OCI-LY3 (cell line): ENCODE data around the gene PLLP.

Source experiments
- H2AFZ ChIP-seq: fragments of 200-600, 300-600 bp; shearing (Covaris generic); 2 replicates; pipeline ENCODE4 v1.6.0; 2014; ENCODE audit warnings: antibody characterized with exemption, low read depth, low read length
- H3K27ac ChIP-seq: fragments of 200-600, 300-600 bp; sonication (generic); 2 replicates; pipeline ENCODE4 v1.5.1; 2014; ENCODE audit warnings: mild to moderate bottlenecking, low read length, moderate library complexity, mixed read lengths
- H3K27me3 ChIP-seq: fragments of 200-600, 300-600 bp; sonication (generic); 2 replicates; pipeline ENCODE4 v1.6.1; 2014; ENCODE audit warnings: low read depth, low read length, mixed read lengths
- H3K36me3 ChIP-seq: fragments of 200-600, 300-600 bp; sonication (generic); replicated peaks from 2 replicates; pipeline ENCODE3; 2014; ENCODE audit warnings: low read depth, low read length, mixed read lengths
- H3K4me1 ChIP-seq: fragments of 300-600, 200-600 bp; sonication (generic); 2 replicates; pipeline ENCODE4 v1.6.1; 2014; ENCODE audit warnings: low read length, mixed read lengths
- H3K4me2 ChIP-seq: fragments of 200-600, 300-600 bp; sonication (generic); 2 replicates; pipeline ENCODE4 v1.6.1; 2014; ENCODE audit warnings: low read length, mixed read lengths
- H3K4me3 ChIP-seq: fragments of 300-600, 200-600 bp; sonication (generic); 2 replicates; pipeline ENCODE4 v1.5.1; 2014; ENCODE audit warnings: antibody characterized with exemption, mild to moderate bottlenecking, low read length, moderate library complexity
- H3K79me2 ChIP-seq: fragments of 300-600, 200-600 bp; shearing (Covaris generic); 2 replicates; pipeline ENCODE4 v1.6.1; 2014; ENCODE audit warnings: mild to moderate bottlenecking, low read length, mixed read lengths
- H3K9ac ChIP-seq: fragments of 300-600, 200-600 bp; shearing (Covaris generic); 2 replicates; pipeline ENCODE4 v1.6.0; 2014; ENCODE audit warnings: mild to moderate bottlenecking, low read length, moderate library complexity
- H3K9me3 ChIP-seq: fragments of 200-600, 300-600 bp; shearing (Covaris generic); 2 replicates; pipeline ENCODE4 v1.6.1; 2014; ENCODE audit warnings: low read length, mixed read lengths; ENCODE audit not compliant: insufficient read depth
- H4K20me1 ChIP-seq: fragments of 200-600, 300-600 bp; sonication (generic); 2 replicates; pipeline ENCODE4 v1.6.1; 2016; ENCODE audit warnings: low read length, mixed read lengths; ENCODE audit not compliant: insufficient read depth
- EZH2phosphoT487 ChIP-seq: fragments of 200-600 bp; shearing (Covaris generic); IDR thresholded peaks from 2 replicates; pipeline ENCODE4 v1.6.1; 2018; ENCODE audit warnings: antibody characterized with exemption, mixed run types, low read depth
- TF ChIP-seq, protein P1 (sequence below): fragments of 200-600, 300-600 bp; sonication (generic); IDR thresholded peaks from 2 replicates; pipeline ENCODE4 v1.5.1; 2014; ENCODE audit warnings: antibody characterized with exemption, low read length, low read depth

The PLLP gene

DNA sequence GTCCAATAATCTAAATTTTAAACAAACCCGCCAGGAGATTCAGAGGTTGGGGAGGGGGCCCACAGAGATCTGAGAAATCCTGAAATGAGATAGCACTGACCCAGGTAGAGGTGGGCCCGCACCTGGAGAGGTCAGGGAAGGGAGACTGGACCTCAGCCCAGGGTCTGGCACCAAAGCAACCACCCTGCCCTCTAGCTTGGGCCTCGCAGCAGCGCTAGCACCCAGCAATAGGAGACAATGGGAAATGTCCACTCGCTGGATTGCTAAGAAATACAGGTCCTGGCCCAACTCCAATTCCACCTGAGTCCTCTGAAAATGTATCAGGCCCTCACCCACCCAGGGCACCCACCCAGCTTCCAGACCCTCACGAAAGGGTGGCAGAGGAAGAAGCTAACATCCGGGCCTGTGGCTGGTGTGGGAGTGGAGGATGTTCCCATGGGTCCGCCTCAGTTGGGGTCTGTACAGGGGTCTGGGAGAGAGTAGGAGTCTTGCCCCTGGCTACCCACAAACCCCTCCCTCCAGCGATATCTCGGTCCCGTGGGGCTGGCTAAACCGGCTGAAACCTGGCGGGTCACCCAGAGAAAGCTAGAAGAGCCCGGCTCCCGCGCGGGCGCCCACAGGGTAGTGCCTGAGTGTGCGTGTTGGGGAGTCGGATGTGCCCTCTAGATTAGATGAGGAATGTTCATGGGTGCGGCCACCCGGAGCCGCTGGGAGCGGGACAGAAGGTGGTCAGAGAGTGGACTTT lies 1.1 kb downstream of the PLLP start:
- H3K27ac ChIP-seq: no peak overlapping the region
- no peaks in the 10 kb centered on the region for H3K36me3 ChIP-seq
- no peak overlapping the region for H2AFZ ChIP-seq
- H4K20me1 ChIP-seq: no peaks in the 10 kb centered on the region
- H3K4me3 ChIP-seq: no peak overlapping the region
- no peak overlapping the region for H3K4me2 ChIP-seq
- H3K4me1 ChIP-seq: no peaks in the 10 kb centered on the region; the same call in 1 of the 2 replicates
- no peaks in the 10 kb centered on the region for H3K9me3 ChIP-seq
- TF ChIP-seq, protein P1, sequence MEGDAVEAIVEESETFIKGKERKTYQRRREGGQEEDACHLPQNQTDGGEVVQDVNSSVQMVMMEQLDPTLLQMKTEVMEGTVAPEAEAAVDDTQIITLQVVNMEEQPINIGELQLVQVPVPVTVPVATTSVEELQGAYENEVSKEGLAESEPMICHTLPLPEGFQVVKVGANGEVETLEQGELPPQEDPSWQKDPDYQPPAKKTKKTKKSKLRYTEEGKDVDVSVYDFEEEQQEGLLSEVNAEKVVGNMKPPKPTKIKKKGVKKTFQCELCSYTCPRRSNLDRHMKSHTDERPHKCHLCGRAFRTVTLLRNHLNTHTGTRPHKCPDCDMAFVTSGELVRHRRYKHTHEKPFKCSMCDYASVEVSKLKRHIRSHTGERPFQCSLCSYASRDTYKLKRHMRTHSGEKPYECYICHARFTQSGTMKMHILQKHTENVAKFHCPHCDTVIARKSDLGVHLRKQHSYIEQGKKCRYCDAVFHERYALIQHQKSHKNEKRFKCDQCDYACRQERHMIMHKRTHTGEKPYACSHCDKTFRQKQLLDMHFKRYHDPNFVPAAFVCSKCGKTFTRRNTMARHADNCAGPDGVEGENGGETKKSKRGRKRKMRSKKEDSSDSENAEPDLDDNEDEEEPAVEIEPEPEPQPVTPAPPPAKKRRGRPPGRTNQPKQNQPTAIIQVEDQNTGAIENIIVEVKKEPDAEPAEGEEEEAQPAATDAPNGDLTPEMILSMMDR: no peak
- TF ChIP-seq EZH2phosphoT487: no peak
- H3K27me3 ChIP-seq: peaks cover 16% of the 10 kb centered on the region
- no peaks in the 10 kb centered on the region for H3K79me2 ChIP-seq
- H3K9ac ChIP-seq: no peak overlapping the region

DNA sequence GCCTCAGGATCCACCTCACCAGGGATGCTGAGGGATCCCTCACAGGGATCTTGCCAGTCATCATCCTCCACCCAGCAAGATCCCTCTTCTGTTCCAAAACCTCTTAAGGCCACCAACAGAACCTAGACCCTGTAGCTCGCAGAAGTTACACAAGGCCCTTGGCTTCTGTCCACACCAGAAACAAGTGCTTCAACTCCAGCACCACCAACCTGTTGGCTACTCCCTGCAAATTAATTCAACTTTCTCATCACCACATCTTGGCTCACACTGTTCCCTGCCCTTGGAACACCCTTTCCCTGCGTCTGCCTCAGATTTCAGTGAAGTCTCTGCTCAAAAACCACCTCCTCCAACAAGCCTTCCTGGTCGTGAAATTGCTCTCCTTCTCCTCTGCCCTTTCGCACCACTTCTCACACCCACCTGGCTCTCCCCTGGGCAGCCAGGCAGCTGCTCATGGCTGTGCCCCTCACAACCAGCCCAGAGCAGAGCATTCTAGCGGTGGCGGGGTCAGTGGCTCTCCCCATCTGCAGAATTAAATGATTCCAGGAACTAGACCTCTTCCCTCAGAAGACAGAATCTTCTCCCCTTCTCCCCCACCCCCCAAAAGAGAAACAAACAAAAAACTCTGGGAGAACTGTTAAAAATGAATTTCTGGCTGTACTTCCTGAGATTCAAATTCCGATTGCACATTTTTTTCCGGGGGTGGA lies 1.8 kb downstream of the PLLP start:
- Histone ChIP-seq H3K79me2 (no peaks in the 10 kb centered on the region), H3K4me2 (no peak overlapping the region), H3K4me1 (peaks cover 5% of the 10 kb centered on the region), H3K36me3 (no peaks in the 10 kb centered on the region), H3K4me3 (no peak overlapping the region), H3K9me3 (no peaks in the 10 kb centered on the region), H3K9ac (no peak overlapping the region), H2AFZ (no peak overlapping the region), H3K27me3 (peaks cover 16% of the 10 kb centered on the region), H4K20me1 (no peaks in the 10 kb centered on the region), H3K27ac (no peak overlapping the region)
- TF ChIP-seq, protein P1: no peak
- TF ChIP-seq EZH2phosphoT487: no peak

DNA sequence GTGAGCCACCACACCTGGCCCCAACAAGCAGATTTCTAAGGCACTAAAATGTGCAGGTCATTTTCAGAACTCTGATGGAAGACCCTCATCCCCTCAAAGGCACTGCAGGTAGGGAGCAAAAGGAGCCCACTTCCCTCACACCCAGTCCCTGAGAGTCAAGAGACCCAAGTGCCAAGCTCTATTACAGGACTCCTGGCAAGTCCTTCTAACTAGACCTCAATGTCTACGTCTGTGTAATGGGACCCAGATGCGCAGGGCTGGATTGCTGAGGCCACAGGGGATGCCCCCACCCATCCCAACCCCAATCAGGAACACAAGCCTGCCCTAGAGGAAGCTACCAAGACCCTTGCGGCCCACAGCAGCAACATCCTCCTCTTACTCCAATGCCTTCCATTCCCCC lies 2.7 kb downstream of the PLLP start:
- H3K4me1 ChIP-seq: peaks cover 14% of the 10 kb centered on the region
- H3K27me3 ChIP-seq: peaks cover 16% of the 10 kb centered on the region
- H3K4me3 ChIP-seq: no peak overlapping the region
- H3K9me3 ChIP-seq: no peaks in the 10 kb centered on the region
- no peaks in the 10 kb centered on the region for H4K20me1 ChIP-seq
- no peak overlapping the region for H3K27ac ChIP-seq
- no peak for TF ChIP-seq EZH2phosphoT487
- H2AFZ ChIP-seq: no peak overlapping the region
- no peaks in the 10 kb centered on the region for H3K36me3 ChIP-seq
- no peaks in the 10 kb centered on the region for H3K79me2 ChIP-seq
- H3K9ac ChIP-seq: no peak overlapping the region
- H3K4me2 ChIP-seq: no peak overlapping the region

DNA sequence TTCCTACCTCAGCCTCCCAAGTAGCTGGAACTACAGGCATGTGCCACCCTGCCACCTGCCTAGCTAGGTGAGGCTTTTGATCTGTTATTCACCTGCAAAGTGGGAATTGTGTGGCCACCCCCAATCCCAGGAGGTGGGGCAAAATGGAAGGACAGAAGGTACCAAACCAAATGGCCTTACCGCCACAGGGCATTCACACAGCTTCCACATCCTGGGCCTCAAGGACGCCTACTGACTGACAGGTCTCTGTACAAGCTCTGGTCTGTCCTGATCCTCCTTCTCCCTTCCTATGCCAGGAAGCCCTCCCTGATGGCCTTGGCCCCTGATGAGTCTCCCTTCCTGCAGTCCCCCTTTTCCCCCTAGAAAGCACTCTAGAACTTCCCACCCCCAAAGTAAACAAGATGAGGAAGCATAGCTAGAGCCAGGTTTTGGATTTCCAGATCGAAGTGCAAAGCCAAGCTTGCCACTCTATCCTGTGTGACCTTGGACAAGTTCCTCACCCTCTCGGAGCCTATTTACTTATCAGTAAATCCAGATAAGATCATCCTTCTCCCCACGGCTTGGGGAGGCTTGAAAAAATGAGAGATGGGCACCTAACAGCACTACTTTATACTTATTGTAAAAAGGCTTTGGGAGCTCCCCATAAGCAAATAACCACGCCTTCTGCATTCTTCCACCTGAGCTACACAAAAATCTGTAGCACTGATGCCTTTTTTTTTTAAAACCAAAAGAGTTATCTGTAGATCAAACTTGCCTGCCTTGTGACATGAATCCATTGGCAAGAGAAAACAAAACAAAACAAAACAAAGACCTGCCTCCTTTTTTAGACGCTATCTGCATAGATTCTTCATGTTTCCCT lies 4.5 kb downstream of the PLLP start:
- Histone ChIP-seq H3K4me2 (no peak overlapping the region), H3K27me3 (peaks cover 16% of the 10 kb centered on the region), H3K79me2 (no peaks in the 10 kb centered on the region), H3K36me3 (no peaks in the 10 kb centered on the region), H4K20me1 (no peaks in the 10 kb centered on the region), H3K27ac (no peak overlapping the region), H3K9ac (no peak overlapping the region), H3K4me3 (no peak overlapping the region), H3K9me3 (no peaks in the 10 kb centered on the region), H3K4me1 (peaks cover 15% of the 10 kb centered on the region), H2AFZ (no peak overlapping the region)
- TF ChIP-seq, protein P1: no peak
- TF ChIP-seq EZH2phosphoT487: no peak
